Measurements from ENCODE around the gene CYSLTR2. TPM values are rescaled to one million over a fixed set of nuclear protein-coding genes. Genes with fewer than 3 reads are reported as not detected.
"Not testable (repeated sequence)": the region's sequence is repeated elsewhere in the genome, so short reads cannot be mapped to it uniquely, and the experiment has no call there.

Gene CYSLTR2
- total RNA-seq, 2 donors from 2014 or later = 0.10 to 0.80 TPM

DNA sequence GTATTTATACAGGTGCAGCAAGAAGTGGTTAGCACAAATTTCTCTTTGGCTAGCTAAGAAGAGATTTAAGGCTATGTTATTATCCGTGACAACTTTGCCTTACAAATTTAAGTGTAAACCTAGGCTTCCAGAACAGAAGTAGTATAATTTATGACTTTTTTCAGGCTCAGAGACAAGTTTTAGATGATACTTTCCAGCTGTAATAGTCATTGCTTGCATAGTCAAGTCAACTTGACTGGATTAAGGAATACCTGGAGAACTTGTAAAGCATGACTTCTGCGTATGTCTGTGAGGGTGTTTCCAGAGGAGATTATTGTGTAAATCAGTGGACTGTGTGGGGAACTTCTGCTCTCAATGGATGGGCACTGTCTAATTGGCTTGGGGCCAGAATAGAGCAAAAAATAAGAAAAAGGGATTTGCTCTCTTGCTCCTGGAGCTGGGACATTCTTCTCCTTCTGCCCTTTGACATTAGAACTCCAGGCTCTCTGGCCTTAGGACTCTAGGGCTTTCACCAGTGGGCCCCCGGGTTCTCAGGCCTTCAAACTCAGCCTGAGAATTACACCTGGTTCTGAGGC lies 33.0 kb downstream of the CYSLTR2 start:
- DNase-seq = no peak
- Histone ChIP-seq H3K4me1 (no peaks in the 10 kb centered on the region), H3K27ac (no peak overlapping the region), H3K9me3 (no peaks in the 10 kb centered on the region), H3K4me3 (no peak overlapping the region), H3K9ac (ENCODE audit: low read depth in 2 of 2, low read length in 2 of 2) (no peak overlapping the region), H3K36me3 (no peaks in the 10 kb centered on the region), H3K27me3 (no peaks in the 10 kb centered on the region)
- no peak for TF ChIP-seq CTCF (IDR thresholded peaks at IDR 0.05)
- intact Hi-C loops (cut with DNase I) = no loop called here

DNA sequence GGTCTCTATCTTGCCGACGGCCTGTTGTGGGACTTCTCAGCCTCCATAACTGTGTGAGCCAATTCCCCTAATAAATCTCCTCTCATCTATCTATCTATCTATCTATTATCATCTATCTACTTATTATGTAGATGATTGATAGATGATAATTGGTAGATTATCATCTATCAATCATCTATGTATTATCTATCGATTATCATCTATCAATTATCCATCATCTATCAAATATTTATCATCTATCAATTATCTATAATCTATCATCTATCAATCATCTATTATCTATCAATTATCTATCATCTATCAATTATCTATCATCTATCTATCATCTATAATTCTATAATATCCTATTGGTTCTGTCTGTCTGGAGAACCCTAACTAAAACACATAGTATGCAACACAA lies 33.5 kb downstream of the CYSLTR2 start:
- Histone ChIP-seq H3K36me3 (no peaks in the 10 kb centered on the region), H3K27me3 (no peaks in the 10 kb centered on the region), H3K4me3 (no peak overlapping the region), H3K9me3 (no peaks in the 10 kb centered on the region), H3K4me1 (no peaks in the 10 kb centered on the region), H3K9ac (ENCODE audit: low read depth in 2 of 2, low read length in 2 of 2) (no peak overlapping the region), H3K27ac (no peak overlapping the region)
- DNase-seq = no peak
- TF ChIP-seq CTCF (IDR thresholded peaks at IDR 0.05) = no peak
- intact Hi-C loops (cut with DNase I) = no loop called here

DNA sequence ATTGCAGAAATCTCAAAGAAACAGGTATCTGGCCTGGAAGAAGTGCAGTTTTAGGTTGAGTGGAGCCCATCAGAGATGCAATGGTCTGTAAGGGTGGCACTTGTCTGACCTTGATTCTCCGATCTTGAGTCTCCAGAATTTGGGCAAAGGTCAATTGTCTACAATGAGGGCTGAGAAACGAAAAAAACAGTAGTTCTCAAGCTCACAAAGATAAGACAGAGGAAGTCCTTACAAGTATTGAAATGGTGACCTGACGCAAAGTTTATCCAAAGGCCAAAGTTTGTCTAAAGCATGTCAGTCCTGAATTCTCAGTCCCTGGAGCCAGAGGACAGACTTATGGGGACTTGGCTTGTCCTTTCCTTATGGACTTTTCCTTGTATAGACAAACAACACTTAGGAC lies 40.3 kb downstream of the CYSLTR2 start:
- Histone ChIP-seq H3K9ac (ENCODE audit: low read depth in 2 of 2, low read length in 2 of 2) (no peak overlapping the region), H3K9me3 (no peaks in the 10 kb centered on the region), H3K27me3 (no peaks in the 10 kb centered on the region), H3K4me1 (no peaks in the 10 kb centered on the region), H3K36me3 (no peaks in the 10 kb centered on the region), H3K4me3 (no peak overlapping the region), H3K27ac (no peak overlapping the region)
- no peak for TF ChIP-seq CTCF (IDR thresholded peaks at IDR 0.05)
- intact Hi-C loops (cut with DNase I) = no loop called here
- DNase-seq = no peak

DNA sequence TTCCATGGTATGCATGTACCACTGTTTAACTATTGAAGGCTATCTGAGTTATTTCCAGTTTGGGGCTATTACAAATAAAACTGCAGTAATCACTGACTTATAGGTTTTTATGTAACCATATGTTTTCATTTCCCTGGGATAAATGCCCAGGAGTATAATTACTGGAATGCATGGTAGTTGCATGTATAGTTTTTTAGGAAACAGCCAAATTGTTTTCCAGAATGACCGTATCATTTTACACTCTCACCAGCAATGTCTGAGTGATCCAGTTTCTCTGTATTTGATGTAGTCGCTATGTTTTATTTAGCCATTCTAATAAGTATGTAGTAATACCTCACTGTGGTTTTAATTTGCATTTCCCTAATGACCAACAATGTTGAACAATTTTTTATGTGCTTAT lies 42.0 kb downstream of the CYSLTR2 start:
- no peaks in the 10 kb centered on the region for H3K36me3 ChIP-seq
- no peak for DNase-seq
- H3K27ac ChIP-seq = no peak overlapping the region
- no peaks in the 10 kb centered on the region for H3K9me3 ChIP-seq
- no peak overlapping the region for H3K4me3 ChIP-seq
- intact Hi-C loops (cut with DNase I) = no loop called here
- H3K9ac ChIP-seq (ENCODE audit: low read depth in 2 of 2, low read length in 2 of 2) = no peak overlapping the region
- no peaks in the 10 kb centered on the region for H3K4me1 ChIP-seq
- TF ChIP-seq CTCF (IDR thresholded peaks at IDR 0.05) = no peak
- no peaks in the 10 kb centered on the region for H3K27me3 ChIP-seq

- H3K9me3 ChIP-seq; H3K4me1 ChIP-seq; DNase-seq; H3K27ac ChIP-seq; H3K9ac ChIP-seq (ENCODE audit: low read depth in 2 of 2, low read length in 2 of 2); H3K27me3 ChIP-seq; intact Hi-C loops (cut with DNase I); H3K36me3 ChIP-seq; H3K4me3 ChIP-seq: not testable (repeated sequence)
Observed at GRCh38 chr13:48696676-48697075, 42.9 kb downstream of the CYSLTR2 start.

- no peak for DNase-seq
Observed at GRCh38 chr13:48707405-48707804, 53.7 kb downstream of the CYSLTR2 start.

More at GRCh38 chr13:48707405-48707804, 53.7 kb downstream of the CYSLTR2 start:
- no peaks in the 10 kb centered on the region for H3K36me3 ChIP-seq
- H3K4me1 ChIP-seq = no peaks in the 10 kb centered on the region
- intact Hi-C loops (cut with DNase I) = no loop called here
- no peak overlapping the region for H3K27ac ChIP-seq
- H3K27me3 ChIP-seq = no peaks in the 10 kb centered on the region
- H3K9ac ChIP-seq (ENCODE audit: low read depth in 2 of 2, low read length in 2 of 2) = no peak overlapping the region
- no peak overlapping the region for H3K4me3 ChIP-seq
- H3K9me3 ChIP-seq = no peaks in the 10 kb centered on the region
- TF ChIP-seq CTCF (IDR thresholded peaks at IDR 0.05) = no peak

Measured in colonic mucosa (tissue), 4 donors.